Caco-2 (cell line): ENCODE data around the gene IFITM10. TPM values are rescaled to one million over a fixed set of nuclear protein-coding genes. Genes with fewer than 3 reads are reported as not detected.

ENCODE experiments used
- Bru-seq: library from RNA; stranded (reverse); fragments of 400-500 nt; gene quantifications from one replicate; lab custom pipeline; 2021; lab: Mats Ljungman, UMichigan
- BruChase-seq, 2 experiments: library from RNA; stranded (reverse); fragments of 400-500 nt; gene quantifications; one replicate each; lab custom pipeline; 2021; lab: Mats Ljungman, UMichigan
- BruUV-seq: library from RNA; stranded (reverse); fragments of 400-500 nt; replicated peaks from 2 replicates; lab custom pipeline; 2021; lab: Mats Ljungman, UMichigan
- CTCF ChIA-PET: fragments of 300-600 bp; sonication (Branson Sonifier 250); formaldehyde crosslinking; loops from one replicate; lab custom pipeline; 2022; ENCODE audit warnings: antibody characterized with exemption; lab: Charles Lee
- POLR2A ChIA-PET: fragments of 300-600 bp; sonication (Branson Sonifier 250); formaldehyde crosslinking; loops from one replicate; lab custom pipeline; 2022; ENCODE audit warnings: antibody characterized with exemption; lab: Charles Lee
- DNase-seq, 2 experiments: peaks; one replicate each; pipeline versions ENCODE4 v3.0.0 to v3.0.0-alpha.2; 2020 to 2022
- H3K27me3 ChIP-seq: replicated peaks from 2 replicates; pipeline ENCODE4 v1.6.0; 2011; ENCODE audit warnings: low read length; ENCODE audit not compliant: control insufficient read depth, insufficient read depth
- H3K36me3 ChIP-seq: 2 replicates; pipeline ENCODE4 v1.5.1; 2011; ENCODE audit warnings: low read length; ENCODE audit not compliant: control insufficient read depth, insufficient read depth
- H3K4me1 ChIP-seq: fragments of 250-450 bp; sonication (Bioruptor Pico); 2 replicates; pipeline ENCODE4 v1.5.1; 2020; ENCODE audit warnings: mild to moderate bottlenecking
- H3K4me3 ChIP-seq: 2 replicates; pipeline ENCODE4 v1.5.1; 2011; ENCODE audit warnings: low read depth, mild to moderate bottlenecking, control low read depth, low read length
- H3K9me3 ChIP-seq: fragments of 250-450 bp; sonication (Bioruptor Pico); 2 replicates; pipeline ENCODE4 v1.5.1; 2020; ENCODE audit warnings: mild to moderate bottlenecking, moderate library complexity
- H3K27ac Mint-ChIP-seq: one replicate; pipeline ENCODE4 v1.8.0; 2022; ENCODE audit warnings: mixed read lengths; ENCODE audit not compliant: unreplicated experiment
- H3K27me3 Mint-ChIP-seq: one replicate; pipeline ENCODE4 v1.8.0; 2022; ENCODE audit warnings: mixed read lengths; ENCODE audit not compliant: insufficient read depth, unreplicated experiment
- H3K36me3 Mint-ChIP-seq: one replicate; pipeline ENCODE4 v1.8.0; 2022; ENCODE audit warnings: mild to moderate bottlenecking, mixed read lengths; ENCODE audit not compliant: insufficient read depth, unreplicated experiment
- H3K4me1 Mint-ChIP-seq: one replicate; pipeline ENCODE4 v1.8.0; 2022; ENCODE audit warnings: low read depth, mixed read lengths; ENCODE audit not compliant: unreplicated experiment
- H3K4me3 Mint-ChIP-seq: one replicate; pipeline ENCODE4 v1.8.0; 2022; ENCODE audit warnings: mild to moderate bottlenecking, moderate library complexity, mixed read lengths; ENCODE audit not compliant: unreplicated experiment
- H3K9me3 Mint-ChIP-seq: one replicate; pipeline ENCODE4 v1.8.0; 2022; ENCODE audit warnings: mixed read lengths; ENCODE audit not compliant: unreplicated experiment
- CTCF ChIP-seq, 2 experiments: fragments of 200-600 bp in 1 of 2; IDR thresholded peaks; 1 replicate in 1 of 2; 2 replicates in 1 of 2; pipeline versions ENCODE4 v1.5.1 to v1.8.0; 2011 to 2022; ENCODE audit warnings: antibody characterized with exemption in 1 of 2, control low read depth in 1 of 2, inconsistent platforms in 1 of 2, low read depth in 1 of 2, low read length in 1 of 2, mild to moderate bottlenecking in 1 of 2, moderate library complexity in 1 of 2; ENCODE audit not compliant: insufficient read depth in 1 of 2, severe bottlenecking in 1 of 2, unreplicated experiment in 1 of 2
- intact Hi-C: fragments of 100-400 bp; cut with micrococcal nuclease; formaldehyde crosslinking; loops from one replicate; pipeline ENCODE4 v1.10.0; 2022; ENCODE audit not compliant: unreplicated experiment
- long read RNA-seq: library from polyadenylated mRNA; stranded (forward); transcript quantifications from one replicate; pipeline ENCODE4 v2.0.0, GENCODE V29; 2022
- total RNA-seq: library from RNA; stranded (reverse); gene quantifications from 2 replicates; pipeline ENCODE4 v1.2.3, GENCODE V29; 2022

The IFITM10 gene
- total RNA-seq (1.3 and 2.7 TPM in 2 replicates), Bru-seq, nascent RNA (percentile 26 among the genes with signal in this experiment), BruChase-seq, experiment 1, labeled RNA remaining after a 2-hour chase (percentile 32 among the genes with signal in this experiment), BruChase-seq, experiment 2, labeled RNA remaining after a 6-hour chase (percentile 46 among the genes with signal in this experiment)
- long read RNA-seq, partial matches to known transcripts: 1 of 1 reads
- long read RNA-seq, other reads (novel, unspliced or antisense): 0 of 1 reads

- H3K4me3 ChIP-seq: no peak within 1 kb of the TSS; the same call in 1 of the 2 replicates
- H3K27me3 ChIP-seq: no peaks in the 10 kb centered on the region
- peak within 1 kb of the TSS; percentile 21 for H3K27ac Mint-ChIP-seq
- CTCF ChIA-PET: interaction anchor here (1.3 kb wide), 1 partner anchor 98 kb away, joined by 5 read pairs; no protein-coding TSS in a partner anchor
- no peak for TF ChIP-seq CTCF (IDR thresholded peaks at IDR 0.05; ENCODE audit: insufficient read depth in 1 of 2, low read depth in 1 of 2, low read length in 1 of 2, severe bottlenecking in 1 of 2, unreplicated experiment in 1 of 2)
- H3K4me1 ChIP-seq: 0 out of 2 replicates have a peak, but pooled peaks cover 6% of the 10 kb centered on the region
- peaks cover 31% of the 10 kb centered on the region for H3K36me3 Mint-ChIP-seq
- no peaks in the 10 kb centered on the region for H3K9me3 ChIP-seq
- peaks cover 1% of the 10 kb centered on the region; the same call in 1 of the 2 replicates for H3K36me3 ChIP-seq
- BruUV-seq: no TSS peak
- POLR2A ChIA-PET: interaction anchor here (0.6 kb wide), 1 partner anchor 59 kb away, joined by 5 read pairs; no protein-coding TSS in a partner anchor
- H3K27me3 Mint-ChIP-seq: peaks cover 11% of the 10 kb centered on the region
- H3K4me3 Mint-ChIP-seq: peak within 1 kb of the TSS; percentile 56
- intact Hi-C loops: no loop called here
- H3K9me3 Mint-ChIP-seq: peaks cover 8% of the 10 kb centered on the region
- no peaks in the 10 kb centered on the region for H3K4me1 Mint-ChIP-seq
- no peak for DNase-seq
Observed at GRCh38 chr11:1750481-1750839, at the start of gene IFITM10. Gene IFITM10 (minus strand): TSS chr11:1750595. CDS start chr11:1750442, 153 bp downstream.

GRCh38 chr11:1797391-1798125 lies 47.2 kb upstream of the IFITM10 start:
- no peak for DNase-seq
- H3K4me1 Mint-ChIP-seq: peaks cover 13% of the 10 kb centered on the region
- H3K4me3 ChIP-seq: no peak overlapping the region
- H3K4me1 ChIP-seq: no peaks in the 10 kb centered on the region
- ChIA-PET CTCF (interaction anchor here (1.1 kb wide), 2 partner anchors 36 to 104 kb away, joined by 3 to 7 read pairs; no protein-coding TSS in a partner anchor), POLR2A (no interaction called here)
- H3K27me3 Mint-ChIP-seq: no peaks in the 10 kb centered on the region
- no peaks in the 10 kb centered on the region for H3K36me3 Mint-ChIP-seq
- BruUV-seq: no TSS peak
- H3K9me3 ChIP-seq: no peaks in the 10 kb centered on the region
- no peaks in the 10 kb centered on the region for H3K27me3 ChIP-seq
- H3K9me3 Mint-ChIP-seq: no peaks in the 10 kb centered on the region
- intact Hi-C loops: no loop called here
- H3K27ac Mint-ChIP-seq: no peak overlapping the region
- no peak for TF ChIP-seq CTCF (IDR thresholded peaks at IDR 0.05; ENCODE audit: insufficient read depth in 1 of 2, low read depth in 1 of 2, low read length in 1 of 2, severe bottlenecking in 1 of 2, unreplicated experiment in 1 of 2)
- H3K4me3 Mint-ChIP-seq: no peak overlapping the region
- H3K36me3 ChIP-seq: no peaks in the 10 kb centered on the region

GRCh38 chr11:1796413-1797011 lies 46.1 kb upstream of the IFITM10 start:
- no peaks in the 10 kb centered on the region for H3K36me3 Mint-ChIP-seq
- Histone ChIP-seq H3K4me1 (no peaks in the 10 kb centered on the region), H3K4me3 (no peak overlapping the region), H3K9me3 (no peaks in the 10 kb centered on the region), H3K36me3 (no peaks in the 10 kb centered on the region), H3K27me3 (no peaks in the 10 kb centered on the region)
- H3K4me3 Mint-ChIP-seq: no peak overlapping the region
- no TSS peak for BruUV-seq
- peaks cover 7% of the 10 kb centered on the region for H3K9me3 Mint-ChIP-seq
- POLR2A ChIA-PET: no interaction called here
- no peaks in the 10 kb centered on the region for H3K27me3 Mint-ChIP-seq
- intact Hi-C loops: no loop called here
- DNase-seq: peak in 1 of 2 experiments; percentile 36
- CTCF ChIA-PET: interaction anchor here (0.5 to 1.1 kb wide), 8 partner anchors 11 to 809 kb away, joined by 3 to 7 read pairs (median 4); no protein-coding TSS in a partner anchor
- TF ChIP-seq CTCF (IDR thresholded peaks at IDR 0.05; ENCODE audit: insufficient read depth in 1 of 2, low read depth in 1 of 2, low read length in 1 of 2, severe bottlenecking in 1 of 2, unreplicated experiment in 1 of 2): peak in 1 of 2 experiments; percentile 20
- peaks cover 18% of the 10 kb centered on the region for H3K4me1 Mint-ChIP-seq
- H3K27ac Mint-ChIP-seq: peak overlapping the region; percentile 10
